OCI-LY7 (cell line): ENCODE measurements around the gene FASTKD1. TPM values are rescaled to one million over a fixed set of nuclear protein-coding genes. Genes with fewer than 3 reads are reported as not detected.
A peak's percentile ranks its signal among the peaks of the same experiment; 100 is the strongest.

ENCODE experiments used
- BruUV-seq: library from RNA; stranded (reverse); fragments of 400-500 nt; replicated peaks from 2 replicates; lab custom pipeline; 2021; lab: Mats Ljungman, UMichigan
- CTCF ChIA-PET: fragments of 300-600 bp; sonication (Branson Sonifier 250); formaldehyde crosslinking; loops from one replicate; lab custom pipeline; 2022; ENCODE audit warnings: antibody characterized with exemption; ENCODE audit not compliant: unreplicated experiment; lab: Charles Lee
- POLR2A ChIA-PET: fragments of 300-600 bp; sonication (Branson Sonifier 250); formaldehyde crosslinking; loops from one replicate; lab custom pipeline; 2022; ENCODE audit warnings: antibody characterized with exemption; lab: Charles Lee
- DNase-seq: peaks from one replicate; pipeline ENCODE4 v3.0.0-alpha.2; 2015; ENCODE audit warnings: low spot score
- H2AFZ ChIP-seq: fragments of 200-600 bp; sonication (generic), shearing (Covaris generic); 2 replicates; pipeline ENCODE4 v1.6.1; 2014; ENCODE audit warnings: mild to moderate bottlenecking, antibody characterized with exemption, low read length, moderate library complexity
- H3K27ac ChIP-seq: fragments of 200-600 bp; sonication (generic); 2 replicates; pipeline ENCODE4 v1.5.1; 2014; ENCODE audit warnings: mixed run types, low read depth, mild to moderate bottlenecking, moderate library complexity, low read length, inconsistent platforms; ENCODE audit not compliant: poor library complexity, severe bottlenecking
- H3K36me3 ChIP-seq: fragments of 200-600 bp; sonication (generic); 2 replicates; pipeline ENCODE4 v1.6.1; 2014; ENCODE audit warnings: mild to moderate bottlenecking, antibody characterized with exemption, low read length, moderate library complexity, mixed read lengths; ENCODE audit not compliant: insufficient read depth
- H3K4me1 ChIP-seq: fragments of 200-600 bp; sonication (generic); 2 replicates; pipeline ENCODE4 v1.5.1; 2014; ENCODE audit warnings: mild to moderate bottlenecking, low read length; ENCODE audit not compliant: insufficient read depth, poor library complexity, severe bottlenecking
- H3K4me2 ChIP-seq: fragments of 200-600 bp; sonication (generic); 2 replicates; pipeline ENCODE4 v1.6.1; 2014; ENCODE audit warnings: mild to moderate bottlenecking, low read length
- H3K4me3 ChIP-seq: fragments of 200-600 bp; sonication (generic); 2 replicates; pipeline ENCODE4 v1.5.1; 2014; ENCODE audit warnings: mild to moderate bottlenecking, low read depth, low read length; ENCODE audit not compliant: poor library complexity, severe bottlenecking
- H3K79me2 ChIP-seq: fragments of 200-600 bp; sonication (generic); 2 replicates; pipeline ENCODE4 v1.6.1; 2016; ENCODE audit warnings: low read depth, mild to moderate bottlenecking, low read length, moderate library complexity, mixed read lengths; ENCODE audit not compliant: insufficient read depth
- H3K9me2 ChIP-seq: fragments of 200-600 bp; sonication (generic); 2 replicates; pipeline ENCODE4 v1.6.1; 2016; ENCODE audit warnings: mild to moderate bottlenecking, low read length, mixed read lengths; ENCODE audit not compliant: insufficient read depth
- H3K9me3 ChIP-seq: fragments of 200-600 bp; sonication (generic); 2 replicates; pipeline ENCODE4 v1.6.1; 2014; ENCODE audit warnings: mild to moderate bottlenecking, mixed run types, low read length, mixed read lengths
- H4K20me1 ChIP-seq: fragments of 200-600 bp; sonication (generic); 2 replicates; pipeline ENCODE4 v1.6.1; 2014; ENCODE audit warnings: mild to moderate bottlenecking, antibody characterized with exemption, low read length, moderate library complexity, mixed read lengths; ENCODE audit not compliant: insufficient read depth
- EZH2phosphoT487 ChIP-seq: fragments of 200-600 bp; sonication (generic); IDR thresholded peaks from 2 replicates; pipeline ENCODE4 v1.6.1; 2018; ENCODE audit warnings: low read depth, borderline replicate concordance, mild to moderate bottlenecking, mixed run types, antibody characterized with exemption, low read length, moderate library complexity, mixed read lengths
- intact Hi-C: fragments of 100-400 bp; cut with micrococcal nuclease; formaldehyde crosslinking; loops from one replicate; pipeline ENCODE4 v1.10.0; 2022; ENCODE audit not compliant: unreplicated experiment
- total RNA-seq, 2 experiments: library from RNA; depleted of rRNA in 1 of 2; stranded (reverse); fragments of >200 nt in 1 of 2; shearing (Covaris generic) in 1 of 2; gene quantifications; 2 replicates each; pipeline ENCODE4 v1.2.3, GENCODE V29; 2014 to 2022
- TF ChIP-seq, protein P1 (sequence below): fragments of 200-600 bp; sonication (generic); conservative IDR thresholded peaks from 2 replicates; pipeline ENCODE4 v1.5.1; 2014; ENCODE audit warnings: mild to moderate bottlenecking, antibody characterized with exemption, low read length, moderate library complexity, mixed read lengths

Gene FASTKD1
- total RNA-seq, 2 experiments from 2014 or later = 34.6 to 54.9 TPM

DNA sequence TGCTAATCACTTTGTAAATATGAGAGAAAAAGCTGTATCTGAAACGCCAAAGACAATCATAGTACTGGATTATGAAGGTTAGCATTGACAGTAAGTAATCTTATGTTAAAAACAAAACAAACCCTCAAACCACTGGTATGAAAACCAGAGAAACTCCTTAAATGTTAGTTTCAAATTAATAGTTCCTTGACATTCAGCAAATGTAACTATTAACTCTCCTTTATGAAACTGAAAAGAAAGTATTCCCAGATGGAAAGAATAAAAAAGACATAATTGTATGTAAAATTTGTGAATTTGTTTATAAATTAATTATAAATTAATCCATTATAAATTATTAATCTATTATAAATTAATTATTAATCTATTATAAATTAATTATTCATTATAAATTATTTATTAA is 12.3 kb downstream of the FASTKD1 start:
- POLR2A ChIA-PET = interaction anchor here (0.6 kb wide), 1 partner anchor 119 kb away, joined by 3 read pairs; no protein-coding TSS in a partner anchor
- DNase-seq = peak; percentile 11
- no peak overlapping the region for H3K4me3 ChIP-seq
- H3K79me2 ChIP-seq = peaks cover 3% of the 10 kb centered on the region; the same call in 1 of the 2 replicates
- no peaks in the 10 kb centered on the region for H4K20me1 ChIP-seq
- no peak overlapping the region for H3K4me2 ChIP-seq
- intact Hi-C loops = no loop called here
- H2AFZ ChIP-seq = no peak overlapping the region
- no peaks in the 10 kb centered on the region for H3K9me2 ChIP-seq
- TF ChIP-seq, protein P1, sequence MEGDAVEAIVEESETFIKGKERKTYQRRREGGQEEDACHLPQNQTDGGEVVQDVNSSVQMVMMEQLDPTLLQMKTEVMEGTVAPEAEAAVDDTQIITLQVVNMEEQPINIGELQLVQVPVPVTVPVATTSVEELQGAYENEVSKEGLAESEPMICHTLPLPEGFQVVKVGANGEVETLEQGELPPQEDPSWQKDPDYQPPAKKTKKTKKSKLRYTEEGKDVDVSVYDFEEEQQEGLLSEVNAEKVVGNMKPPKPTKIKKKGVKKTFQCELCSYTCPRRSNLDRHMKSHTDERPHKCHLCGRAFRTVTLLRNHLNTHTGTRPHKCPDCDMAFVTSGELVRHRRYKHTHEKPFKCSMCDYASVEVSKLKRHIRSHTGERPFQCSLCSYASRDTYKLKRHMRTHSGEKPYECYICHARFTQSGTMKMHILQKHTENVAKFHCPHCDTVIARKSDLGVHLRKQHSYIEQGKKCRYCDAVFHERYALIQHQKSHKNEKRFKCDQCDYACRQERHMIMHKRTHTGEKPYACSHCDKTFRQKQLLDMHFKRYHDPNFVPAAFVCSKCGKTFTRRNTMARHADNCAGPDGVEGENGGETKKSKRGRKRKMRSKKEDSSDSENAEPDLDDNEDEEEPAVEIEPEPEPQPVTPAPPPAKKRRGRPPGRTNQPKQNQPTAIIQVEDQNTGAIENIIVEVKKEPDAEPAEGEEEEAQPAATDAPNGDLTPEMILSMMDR = no peak
- no peaks in the 10 kb centered on the region for H3K9me3 ChIP-seq
- H3K27ac ChIP-seq = no peak overlapping the region
- no TSS peak for BruUV-seq
- no peaks in the 10 kb centered on the region for H3K4me1 ChIP-seq
- H3K36me3 ChIP-seq = peaks cover 68% of the 10 kb centered on the region
- CTCF ChIA-PET = no interaction called here

DNA sequence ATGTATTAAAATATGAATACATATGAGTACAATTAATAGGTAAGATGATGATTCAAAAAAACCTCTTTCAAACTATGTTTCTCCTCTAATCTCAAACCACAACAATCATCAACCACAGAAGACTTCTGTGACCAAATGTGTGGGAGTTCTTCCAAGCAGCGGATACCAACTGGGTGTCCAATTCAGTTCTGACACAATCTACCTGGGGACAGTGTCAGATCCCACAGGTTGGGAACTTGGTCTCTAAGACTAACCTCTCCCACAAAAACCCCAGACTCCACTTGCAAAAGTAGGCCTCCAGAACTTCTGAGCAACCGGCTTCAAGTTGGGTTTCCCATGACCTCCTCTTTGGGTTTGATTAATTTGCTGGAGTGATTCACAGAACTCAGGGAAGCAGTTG is 26.9 kb downstream of the FASTKD1 start:
- no peak overlapping the region for H3K27ac ChIP-seq
- CTCF ChIA-PET = no interaction called here
- H2AFZ ChIP-seq = no peak overlapping the region
- BruUV-seq = no TSS peak
- H4K20me1 ChIP-seq = no peaks in the 10 kb centered on the region
- no peaks in the 10 kb centered on the region for H3K79me2 ChIP-seq
- peaks cover 68% of the 10 kb centered on the region for H3K36me3 ChIP-seq
- no peaks in the 10 kb centered on the region for H3K9me2 ChIP-seq
- POLR2A ChIA-PET = no interaction called here
- H3K4me3 ChIP-seq = no peak overlapping the region
- H3K4me2 ChIP-seq = no peak overlapping the region
- no peaks in the 10 kb centered on the region for H3K4me1 ChIP-seq
- intact Hi-C loops = no loop called here
- no peaks in the 10 kb centered on the region for H3K9me3 ChIP-seq
- no peak for DNase-seq
- TF ChIP-seq, protein P1 = no peak
- TF ChIP-seq EZH2phosphoT487 = no peak

DNA sequence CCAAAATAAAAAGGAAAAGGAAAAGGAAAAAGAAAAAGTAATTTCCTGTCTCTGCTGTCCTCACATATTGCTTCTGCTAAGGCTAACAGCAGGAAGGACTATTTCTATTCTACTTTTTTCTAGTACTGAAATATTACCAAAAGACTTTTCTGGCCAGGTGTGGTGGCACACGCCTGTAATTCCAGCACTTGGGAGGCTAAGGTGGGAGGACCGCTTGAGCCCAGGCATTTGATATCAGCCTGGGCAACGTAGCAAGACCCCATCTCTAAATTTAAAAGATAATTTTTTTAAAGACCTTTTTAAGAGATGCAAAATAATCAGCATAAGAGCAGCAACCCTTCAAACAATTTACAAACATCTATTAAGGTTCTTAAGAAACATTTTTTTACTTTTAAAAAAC is 31.2 kb downstream of the FASTKD1 start:
- no peak overlapping the region for H3K4me3 ChIP-seq
- DNase-seq = no peak
- BruUV-seq = no TSS peak
- H3K36me3 ChIP-seq = peaks cover 62% of the 10 kb centered on the region
- H3K79me2 ChIP-seq = no peaks in the 10 kb centered on the region
- H3K9me3 ChIP-seq = no peaks in the 10 kb centered on the region
- CTCF ChIA-PET = no interaction called here
- H3K27ac ChIP-seq = no peak overlapping the region
- POLR2A ChIA-PET = no interaction called here
- H3K4me2 ChIP-seq = no peak overlapping the region
- H2AFZ ChIP-seq = no peak overlapping the region
- TF ChIP-seq EZH2phosphoT487 = no peak
- TF ChIP-seq, protein P1 = no peak
- no peaks in the 10 kb centered on the region for H4K20me1 ChIP-seq
- no peaks in the 10 kb centered on the region for H3K9me2 ChIP-seq
- no peaks in the 10 kb centered on the region for H3K4me1 ChIP-seq
- intact Hi-C loops = no loop called here
